Lung (tissue), 12 donors: Measurements from ENCODE around the gene PLCD4. TPM values are rescaled to one million over a fixed set of nuclear protein-coding genes. Genes with fewer than 3 reads are reported as not detected.

Source experiments
- ATAC-seq: fragments of 200-7000 bp; cut with Tn5 transposase; one replicate; pipeline ENCODE4 v1.9.1; 2020; ENCODE audit warnings: moderate number of reproducible peaks; ENCODE audit not compliant: insufficient read depth, low FRiP score
- DNase-seq, 3 donors: peaks; one replicate each; pipeline ENCODE4 v3.0.0-alpha.2; 2013 to 2017
- H3K27ac ChIP-seq, 2 donors: one replicate each; pipeline ENCODE4 v1.5.1; 2013; ENCODE audit warnings: mild to moderate bottlenecking in 2 of 2, moderate library complexity in 2 of 2, control low read depth in 1 of 2, inconsistent platforms in 1 of 2, low read depth in 1 of 2, low read length in 1 of 2
- H3K27me3 ChIP-seq, 3 donors: one replicate each; pipeline ENCODE4 v1.5.1; 2013; ENCODE audit warnings: low read length in 2 of 3; ENCODE audit not compliant: control insufficient read depth in 3 of 3, insufficient read depth in 3 of 3
- H3K36me3 ChIP-seq, 4 donors: one replicate each; pipeline ENCODE4 v1.5.1; 2013; ENCODE audit warnings: low read length in 4 of 4, mild to moderate bottlenecking in 1 of 4, moderate library complexity in 1 of 4; ENCODE audit not compliant: control insufficient read depth in 4 of 4, insufficient read depth in 4 of 4
- H3K4me1 ChIP-seq, 5 donors: one replicate each; pipeline ENCODE4 v1.5.1; 2013; ENCODE audit warnings: low read length in 5 of 5, mild to moderate bottlenecking in 2 of 5, moderate library complexity in 1 of 5; ENCODE audit not compliant: control insufficient read depth in 5 of 5, insufficient read depth in 5 of 5
- H3K4me3 ChIP-seq: one replicate; pipeline ENCODE4 v1.5.1; 2013; ENCODE audit warnings: mild to moderate bottlenecking, control low read depth, moderate library complexity
- H3K9ac ChIP-seq, 2 donors: one replicate each; pipeline ENCODE4 v1.5.1; 2013; ENCODE audit warnings: low read length in 2 of 2, control low read depth in 1 of 2; ENCODE audit not compliant: insufficient read depth in 1 of 2
- H3K9me3 ChIP-seq, 4 donors: one replicate each; pipeline ENCODE4 v1.5.1; 2013; ENCODE audit warnings: low read length in 3 of 4, mild to moderate bottlenecking in 1 of 4, moderate library complexity in 1 of 4; ENCODE audit not compliant: control insufficient read depth in 4 of 4, insufficient read depth in 3 of 4
- WGBS, 2 donors: extraction: QIAGEN DNeasy Blood & Tissue Kit; methylation state at CpG; one replicate each; pipeline ENCODE4 v1.1.7; 2013; 5-methylcytosine and 5-hydroxymethylcytosine counted together
- polyA plus RNA-seq, 2 donors: library from polyadenylated mRNA; stranded (reverse); fragments of 200-250 nt; gene quantifications; one replicate each; pipeline ENCODE4 v1.2.1, GENCODE V29; 2013
- total RNA-seq, 2 donors: library from RNA; depleted of rRNA in 1 of 2; stranded (reverse); fragments of >200 nt in 1 of 2; gene quantifications; one replicate each; pipeline ENCODE4 v1.2.1, GENCODE V29; 2014 to 2021
- TF ChIP-seq, protein P1 (sequence below): IDR thresholded peaks from 2 replicates; pipeline ENCODE4 v1.5.1; 2012; ENCODE audit warnings: mild to moderate bottlenecking; ENCODE audit errors: control extremely low read depth, extremely low read depth
- donor health status: control.
- donor health status: control.
- donor health status: Bipolar disorder and iron deficiency.
- donor health status: healthy.
- donor health status: DM: yes; HTN: yes; CAD: no.

The PLCD4 gene
- total and polyA plus RNA-seq, 4 donors, result 0.07 to 4.7 (median 0.80) TPM

DNA sequence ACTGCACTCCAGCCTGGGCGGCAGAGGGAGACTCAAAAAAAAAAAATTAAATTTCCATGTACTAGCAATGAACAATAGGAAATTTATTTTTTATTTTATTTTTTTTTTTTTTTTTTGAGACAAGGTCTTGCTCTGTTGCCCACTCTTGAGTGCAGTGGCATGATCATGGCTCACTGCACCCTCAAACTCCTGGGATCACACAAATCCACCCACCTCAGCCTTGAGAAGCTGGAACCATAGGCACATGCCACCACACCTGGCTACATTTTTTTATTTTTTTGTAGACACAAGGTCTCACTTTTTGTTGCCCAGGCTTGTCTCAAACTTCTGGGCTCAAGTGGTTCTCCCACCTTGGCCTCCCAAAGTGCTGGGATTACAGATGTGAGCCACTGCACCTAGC is 22.2 kb upstream of the PLCD4 start:
- 100% methylated on average over 1 of the region's 1 CpG for WGBS, 2 donors
- TF ChIP-seq, protein P1, sequence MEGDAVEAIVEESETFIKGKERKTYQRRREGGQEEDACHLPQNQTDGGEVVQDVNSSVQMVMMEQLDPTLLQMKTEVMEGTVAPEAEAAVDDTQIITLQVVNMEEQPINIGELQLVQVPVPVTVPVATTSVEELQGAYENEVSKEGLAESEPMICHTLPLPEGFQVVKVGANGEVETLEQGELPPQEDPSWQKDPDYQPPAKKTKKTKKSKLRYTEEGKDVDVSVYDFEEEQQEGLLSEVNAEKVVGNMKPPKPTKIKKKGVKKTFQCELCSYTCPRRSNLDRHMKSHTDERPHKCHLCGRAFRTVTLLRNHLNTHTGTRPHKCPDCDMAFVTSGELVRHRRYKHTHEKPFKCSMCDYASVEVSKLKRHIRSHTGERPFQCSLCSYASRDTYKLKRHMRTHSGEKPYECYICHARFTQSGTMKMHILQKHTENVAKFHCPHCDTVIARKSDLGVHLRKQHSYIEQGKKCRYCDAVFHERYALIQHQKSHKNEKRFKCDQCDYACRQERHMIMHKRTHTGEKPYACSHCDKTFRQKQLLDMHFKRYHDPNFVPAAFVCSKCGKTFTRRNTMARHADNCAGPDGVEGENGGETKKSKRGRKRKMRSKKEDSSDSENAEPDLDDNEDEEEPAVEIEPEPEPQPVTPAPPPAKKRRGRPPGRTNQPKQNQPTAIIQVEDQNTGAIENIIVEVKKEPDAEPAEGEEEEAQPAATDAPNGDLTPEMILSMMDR, result no peak
- Histone ChIP-seq H3K9me3 (no peaks in the 10 kb centered on the region), H3K9ac (no peak overlapping the region), H3K27me3 (no peaks in the 10 kb centered on the region), H3K4me1 (peaks cover 0 to under 1% (median 0%) of the 10 kb centered on the region in 5 donors), H3K27ac (no peak overlapping the region), H3K4me3 (no peak overlapping the region), H3K36me3 (peaks cover 19 to 43% (median 34%) of the 10 kb centered on the region in 4 donors)
- no peak for ATAC-seq
- DNase-seq, result no peak

DNA sequence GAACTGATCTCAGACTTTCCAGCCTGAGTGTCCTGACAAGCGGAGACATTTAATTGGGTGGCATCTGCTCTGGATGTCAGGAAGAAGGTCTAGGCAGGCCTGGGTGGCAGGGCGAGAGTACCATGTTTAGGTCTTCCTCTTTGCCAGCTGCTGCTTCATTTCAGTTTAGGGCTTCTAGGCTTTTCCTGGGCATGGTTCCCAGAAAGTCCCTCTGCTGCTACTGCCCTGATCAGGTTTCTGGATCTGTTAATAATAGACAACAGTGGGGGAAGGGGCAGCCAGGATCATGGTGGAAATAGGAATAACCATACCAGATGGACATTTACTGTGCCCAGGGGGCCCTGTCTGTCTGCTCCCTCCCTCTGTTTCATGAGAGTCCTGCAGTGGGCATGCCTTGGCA is 2.3 kb upstream of the PLCD4 start:
- WGBS, 2 donors, result 84 to 87% methylated on average over 2 of the region's 2 CpGs
- DNase-seq, result peak; percentile 27 to 84 (median 65)
- no peaks in the 10 kb centered on the region for H3K27me3 ChIP-seq
- H3K9ac ChIP-seq, result no peak overlapping the region
- TF ChIP-seq, protein P1, result no peak
- H3K4me1 ChIP-seq, result peaks cover 0 to 23% (median 0%) of the 10 kb centered on the region in 5 donors
- no peak overlapping the region for H3K27ac ChIP-seq
- H3K36me3 ChIP-seq, result no peaks in the 10 kb centered on the region
- no peak for ATAC-seq
- H3K4me3 ChIP-seq, result no peak overlapping the region
- no peaks in the 10 kb centered on the region for H3K9me3 ChIP-seq

DNA sequence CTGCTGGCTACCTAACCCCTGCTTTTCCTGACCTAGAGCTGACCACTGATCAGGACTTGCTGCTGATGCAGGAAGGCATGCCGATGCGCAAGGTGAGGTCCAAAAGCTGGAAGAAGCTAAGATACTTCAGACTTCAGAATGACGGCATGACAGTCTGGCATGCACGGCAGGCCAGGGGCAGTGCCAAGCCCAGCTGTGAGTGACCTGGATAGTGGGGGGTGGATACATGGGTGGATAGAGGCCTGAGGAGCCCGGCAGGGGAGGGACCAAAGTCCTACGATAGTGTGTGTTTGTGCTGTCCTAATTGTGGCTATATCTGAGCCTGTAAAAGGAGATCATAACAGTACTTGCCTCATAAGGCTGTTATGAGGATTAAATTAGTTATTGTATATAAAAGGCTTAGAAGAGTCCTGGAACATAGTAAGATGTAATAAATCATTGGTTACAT is 8.2 kb downstream of the PLCD4 start:
- Histone ChIP-seq H3K27me3 (no peaks in the 10 kb centered on the region), H3K9ac (no peak overlapping the region), H3K9me3 (no peaks in the 10 kb centered on the region), H3K36me3 (no peaks in the 10 kb centered on the region), H3K4me3 (no peak overlapping the region), H3K4me1 (no peaks in the 10 kb centered on the region), H3K27ac (no peak overlapping the region)
- ATAC-seq (no peak), DNase-seq (no peak)
- TF ChIP-seq, protein P1, result no peak
- 86 to 90% methylated on average over 6 of the region's 6 CpGs for WGBS, 2 donors
